SK-N-SH (cell line): ENCODE measurements around the gene DENND5B.

Experiments
- CTCF ChIP-seq: fragments of 200-600 bp; sonication (generic); IDR thresholded peaks from 2 replicates; pipeline ENCODE4 v1.6.1; 2017; ENCODE audit warnings: antibody characterized with exemption, mild to moderate bottlenecking, moderate library complexity
- FOSL2 ChIP-seq: IDR thresholded peaks from 2 replicates; pipeline ENCODE4 v1.4.0; 2012; ENCODE audit warnings: low read depth, mild to moderate bottlenecking, moderate library complexity, borderline replicate concordance
- IRF3 ChIP-seq: fragments of 150-350 bp; IDR thresholded peaks from 2 replicates; pipeline ENCODE4 v1.6.1; 2016; ENCODE audit warnings: mild to moderate bottlenecking, low read depth, low read length
- JUND ChIP-seq: IDR thresholded peaks from 2 replicates; pipeline ENCODE4 v1.4.0; 2012

GRCh38 chr12:31393004-31393550 lies 197.9 kb downstream of the DENND5B start:
- TF ChIP-seq FOSL2, result no peak
- TF ChIP-seq JUND, result no peak
- TF ChIP-seq IRF3, result no peak
- no peak for TF ChIP-seq CTCF
